Upper lobe of left lung (tissue), 4 donors: Measurements from ENCODE around the gene GPX5.

Experiments used
- CTCF ChIP-seq, 6 experiments: fragments of 450-650 bp in 4 of 6; fragments of 200-600 bp in 2 of 6; sonication (generic) in 2 of 6; IDR thresholded peaks; one replicate each; pipeline ENCODE4 v1.5.1; 2016 to 2019; ENCODE audit warnings: antibody characterized with exemption in 6 of 6
- EP300 ChIP-seq, 4 donors: sonication (generic); formaldehyde crosslinking; IDR thresholded peaks; one replicate each; pipeline ENCODE4 v1.5.1; 2017; ENCODE audit warnings: antibody characterized with exemption in 4 of 4, control low read depth in 2 of 4
- POLR2A ChIP-seq, 4 donors: fragments of 450-650 bp; IDR thresholded peaks; one replicate each; pipeline ENCODE4 v1.5.1; 2016 to 2017; ENCODE audit warnings: antibody characterized with exemption in 4 of 4, mild to moderate bottlenecking in 2 of 4

GRCh38 chr6:28531479-28532128 lies 5.9 kb downstream of the GPX5 start:
- TF ChIP-seq CTCF (IDR thresholded peaks at IDR 0.05) = no peak
- no peak for TF ChIP-seq POLR2A (IDR thresholded peaks at IDR 0.05)
- TF ChIP-seq EP300 (IDR thresholded peaks at IDR 0.05) = no peak
